ENCODE results near the gene HCAR3.
"Not testable (repeated sequence)": the region's sequence is repeated elsewhere in the genome, so short reads cannot be mapped to it uniquely, and the experiment has no call there.

HCAR3 gene

GRCh38 chr12:122721057-122721545 is 4.5 kb upstream of the HCAR3 start:
- DNase-seq = no peak

DNA sequence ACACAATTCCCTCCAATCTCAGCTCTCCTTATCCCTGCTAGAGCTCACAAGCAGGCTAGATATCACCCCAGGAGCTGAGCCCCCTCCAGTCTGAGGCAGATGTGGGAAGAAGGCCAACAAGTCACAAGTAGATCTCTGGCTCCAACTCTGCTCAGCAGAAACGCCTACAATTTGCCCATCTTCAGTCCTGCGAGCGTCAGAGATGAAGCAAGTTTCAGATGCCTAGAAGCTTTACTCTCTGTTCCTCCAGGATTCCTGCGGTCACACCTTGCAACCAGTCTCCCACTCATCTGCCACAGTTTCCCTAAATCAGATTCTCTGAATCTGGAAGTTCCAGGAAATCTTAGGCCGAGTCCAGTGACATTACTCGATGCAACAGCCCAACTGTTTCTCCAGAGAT is 1.4 kb downstream of the HCAR3 start:
- DNase-seq = not testable (repeated sequence)

GRCh38 chr12:122713491-122714188 is 3.0 kb downstream of the HCAR3 start:
- not testable (repeated sequence) for DNase-seq

- DNase-seq = not testable (repeated sequence)
Measured at GRCh38 chr12:122711266-122711665, 5.3 kb downstream of the HCAR3 start.

DNA sequence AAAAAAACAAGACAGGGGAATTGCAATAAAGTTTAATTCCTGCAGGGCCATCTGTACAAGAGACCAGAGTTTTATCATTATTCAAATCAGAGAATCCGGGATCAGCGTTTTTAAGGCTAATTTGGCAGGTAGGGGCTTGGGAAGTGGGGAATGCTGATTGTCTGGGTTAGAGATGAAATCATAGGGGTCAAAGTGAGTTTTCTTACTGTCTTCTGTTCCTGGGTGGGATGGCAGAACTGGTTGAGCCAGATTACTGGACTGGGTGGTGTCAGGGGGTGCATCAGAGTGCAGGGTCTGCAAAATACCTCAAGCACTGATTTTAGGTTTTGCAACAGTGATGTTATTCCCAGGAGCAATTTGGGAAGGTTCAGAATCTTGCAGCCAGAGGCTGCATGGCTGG is 6.3 kb downstream of the HCAR3 start:
- DNase-seq = not testable (repeated sequence)

DNA sequence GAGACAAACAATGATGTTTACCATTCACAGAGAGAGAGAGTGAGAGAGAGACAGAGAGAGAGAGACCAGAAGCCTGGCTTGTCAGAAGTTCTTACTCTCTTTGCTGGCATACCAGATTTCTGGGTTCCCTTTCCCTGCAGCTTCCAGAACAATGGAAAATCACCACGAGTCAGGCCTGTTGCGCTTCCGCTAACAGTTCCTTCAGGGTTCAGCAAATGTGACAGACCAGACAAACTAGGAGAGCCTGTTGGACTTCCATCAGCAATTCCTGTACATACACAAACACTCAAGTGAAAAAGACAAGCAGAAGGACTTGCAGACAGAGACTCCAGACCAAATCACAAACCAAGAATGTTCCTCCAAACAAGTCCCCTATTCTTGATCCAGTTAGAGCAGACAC is 7.3 kb downstream of the HCAR3 start:
- DNase-seq = not testable (repeated sequence)

GRCh38 chr12:122703841-122704240 is 12.8 kb downstream of the HCAR3 start:
- DNase-seq = peak; percentile 79

GRCh38 chr12:122702890-122703611 is 13.6 kb downstream of the HCAR3 start, which contains the start of gene HCAR2:
Gene HCAR2 (minus strand): TSS chr12:122703357. CDS start chr12:122703283, 74 bp downstream.
- DNase-seq = peak; percentile 96

DNA sequence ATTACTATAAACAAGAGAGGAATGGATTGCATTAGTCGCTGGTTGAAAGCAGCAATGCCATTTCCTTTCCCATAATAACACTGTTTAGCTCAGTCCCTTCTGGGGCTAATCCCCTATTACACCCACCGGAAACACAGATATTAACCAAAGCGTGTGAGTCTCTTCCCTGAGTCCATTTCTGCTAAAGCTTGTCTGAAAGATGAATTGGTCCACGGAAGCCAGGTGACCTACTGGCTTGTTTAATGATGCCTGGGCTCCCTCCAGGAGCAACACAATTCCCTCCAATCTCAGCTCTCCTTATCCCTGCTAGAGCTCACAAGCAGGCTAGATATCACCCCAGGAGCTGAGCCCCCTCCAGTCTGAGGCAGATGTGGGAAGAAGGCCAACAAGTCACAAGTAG is 15.1 kb downstream of the HCAR3 start:
- DNase-seq = not testable (repeated sequence)

- not testable (repeated sequence) for DNase-seq
Measured at GRCh38 chr12:122700038-122700710, 16.4 kb downstream of the HCAR3 start.

DNA sequence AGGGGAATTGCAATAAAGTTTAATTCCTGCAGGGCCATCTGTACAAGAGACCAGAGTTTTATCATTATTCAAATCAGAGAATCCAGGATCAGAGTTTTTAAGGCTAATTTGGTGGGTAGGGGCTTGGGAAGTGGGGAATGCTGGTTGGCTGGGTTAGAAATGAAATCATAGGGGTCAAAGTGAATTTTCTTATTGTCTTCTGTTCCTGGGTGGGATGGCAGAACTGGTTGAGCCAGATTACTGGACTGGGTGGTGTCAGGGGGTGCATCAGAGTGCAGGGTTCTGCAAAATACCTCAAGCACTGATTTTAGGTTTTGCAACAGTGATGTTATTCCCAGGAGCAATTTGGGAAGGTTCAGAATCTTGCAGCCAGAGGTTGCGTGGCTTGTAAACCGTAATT is 19.7 kb downstream of the HCAR3 start:
- DNase-seq = not testable (repeated sequence)

GRCh38 chr12:122691566-122691965 is 25.0 kb downstream of the HCAR3 start:
- DNase-seq = no peak

DNA sequence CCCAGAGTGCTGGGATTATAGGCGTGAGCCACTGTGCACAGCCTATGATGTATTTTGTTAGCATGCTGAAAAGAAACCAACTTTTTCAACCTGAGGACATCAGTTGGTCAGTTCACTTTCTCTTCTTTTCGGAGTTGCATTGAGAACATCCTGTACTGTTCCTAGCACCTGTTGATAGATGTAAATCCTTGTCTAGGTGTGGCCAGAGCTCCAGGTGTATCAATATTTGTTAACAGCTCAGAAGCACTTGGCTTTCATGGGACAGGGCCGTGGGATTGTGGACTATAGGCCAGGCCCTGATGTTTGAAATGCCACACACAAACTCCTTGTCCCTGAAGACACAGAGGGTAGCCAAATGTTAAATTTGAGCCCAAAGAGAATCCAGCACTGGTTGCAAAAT is 28.3 kb downstream of the HCAR3 start:
- no peak for DNase-seq

GRCh38 chr12:122687086-122687485 is 29.5 kb downstream of the HCAR3 start:
- no peak for DNase-seq

GRCh38 chr12:122686538-122686937 is 30.1 kb downstream of the HCAR3 start:
- DNase-seq = no peak

DNA sequence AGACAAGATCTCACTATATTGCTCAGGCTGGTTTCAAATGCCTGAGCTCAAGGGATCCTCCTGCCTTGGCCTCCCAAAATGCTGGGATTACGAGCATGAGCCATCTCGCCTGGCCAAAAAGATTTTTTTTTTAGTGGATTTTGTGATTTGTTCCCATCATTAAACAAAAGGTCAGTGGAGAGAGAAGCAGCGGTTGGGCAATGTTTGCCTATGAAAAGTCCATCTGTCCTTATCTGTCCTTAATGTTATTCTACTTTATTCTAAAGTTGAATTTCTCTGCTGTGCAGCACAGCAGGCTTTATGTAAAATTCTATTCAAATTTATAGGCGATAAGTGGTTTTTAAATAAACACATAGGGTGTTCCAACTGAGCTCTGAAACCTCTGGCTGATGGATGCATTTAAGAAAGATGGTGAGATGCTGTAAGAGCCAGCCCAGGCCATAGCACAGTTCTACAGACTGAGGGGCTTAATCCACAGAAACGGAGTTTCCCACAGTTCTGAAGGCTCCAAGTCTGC is 32.3 kb downstream of the HCAR3 start:
- no peak for DNase-seq

- DNase-seq = no peak
Measured at GRCh38 chr12:122681814-122682213, 34.8 kb downstream of the HCAR3 start.

- not testable (repeated sequence) for DNase-seq
Measured at GRCh38 chr12:122680989-122681388, 35.6 kb downstream of the HCAR3 start.

- not testable (repeated sequence) for DNase-seq
Measured at GRCh38 chr12:122676781-122677180, 39.8 kb downstream of the HCAR3 start.

DNA sequence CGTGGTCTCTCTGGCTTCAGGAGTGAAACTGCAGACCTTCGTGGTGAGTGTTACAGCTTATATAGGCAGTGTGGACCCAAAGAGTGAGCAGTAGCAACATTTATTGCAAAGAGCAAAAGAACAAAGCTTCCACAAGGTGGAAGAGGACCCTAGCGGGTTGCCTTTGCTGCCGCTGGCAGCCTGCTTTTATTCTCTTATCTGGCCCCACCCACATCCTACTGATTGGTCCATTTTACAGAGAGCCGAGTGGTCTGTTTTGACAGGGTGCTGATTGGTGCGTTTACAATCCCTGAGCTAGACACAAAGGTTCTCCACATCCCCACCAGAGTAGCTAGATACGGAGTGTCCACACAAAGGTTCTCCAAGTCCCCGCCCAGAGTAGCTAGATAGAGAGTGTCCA is 40.6 kb downstream of the HCAR3 start:
- DNase-seq = not testable (repeated sequence)

DNA sequence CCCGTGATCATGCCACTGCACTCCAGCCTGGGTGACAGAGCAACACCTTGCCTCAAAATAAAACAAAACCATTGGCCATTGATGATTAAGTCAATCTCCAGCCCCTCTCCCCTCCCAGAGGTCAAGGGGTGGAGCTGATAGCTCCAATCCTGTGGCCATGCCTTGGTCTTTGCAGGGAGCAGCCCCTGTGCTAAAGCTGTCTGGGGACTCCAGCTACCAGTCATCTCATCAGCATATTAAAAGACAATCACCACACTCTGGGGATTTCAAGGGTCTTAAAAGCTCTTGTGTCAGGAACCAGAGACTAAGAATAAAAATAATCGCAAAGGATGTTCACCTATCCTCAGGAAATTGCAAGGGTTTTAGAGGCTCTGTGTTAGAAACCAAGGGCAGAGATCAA is 44.1 kb downstream of the HCAR3 start:
- DNase-seq = no peak

DNA sequence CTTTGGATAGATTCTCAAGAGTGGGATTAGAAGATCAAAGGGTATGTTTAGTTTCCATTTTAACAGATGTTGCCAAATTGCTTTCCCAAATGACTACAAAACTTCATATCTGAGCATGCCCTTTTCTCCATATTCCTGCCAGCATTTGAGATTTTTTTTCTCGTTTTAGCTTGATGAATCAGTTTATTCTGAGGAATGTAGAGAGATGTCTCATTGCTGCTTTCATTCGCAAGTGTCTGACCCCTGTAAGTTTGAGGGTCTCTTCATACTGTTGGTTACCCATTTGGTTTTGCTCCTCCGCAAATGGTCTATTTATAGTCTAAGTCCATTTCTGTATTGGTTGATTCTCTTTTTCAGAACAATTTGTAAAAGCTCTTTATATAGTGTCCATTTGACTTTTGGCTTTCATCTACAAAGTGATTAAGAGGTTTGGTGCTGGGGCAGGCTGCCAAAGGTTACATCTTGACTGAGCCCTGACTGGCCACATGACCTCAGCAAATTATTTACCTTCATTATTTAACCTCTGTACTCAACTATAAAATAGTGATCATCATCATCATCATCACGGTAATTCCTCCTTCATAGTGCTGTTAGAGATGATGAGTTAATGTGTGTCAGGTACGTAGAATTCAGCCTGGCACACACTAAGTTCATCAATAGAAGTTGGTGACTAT is 47.1 kb downstream of the HCAR3 start:
- DNase-seq = no peak

DNA sequence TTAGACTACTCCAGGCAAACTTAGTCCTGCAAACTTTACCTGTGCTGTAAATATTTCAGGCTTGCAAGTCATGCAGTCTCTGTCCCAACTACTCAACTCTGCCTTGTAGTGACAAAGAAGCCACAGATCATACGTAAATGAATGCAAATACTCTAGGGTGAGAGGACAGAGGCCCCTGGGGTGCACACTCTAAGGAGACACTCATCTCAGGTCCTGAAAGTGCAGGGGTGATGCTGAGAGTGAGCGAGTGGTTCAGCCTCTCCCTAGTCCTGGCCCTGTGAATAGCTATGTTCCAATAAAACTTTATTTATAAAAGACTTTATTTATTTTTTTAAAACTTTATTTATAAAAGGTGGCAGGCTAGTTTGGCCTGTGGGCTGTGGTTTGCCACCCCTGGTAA is 48.3 kb downstream of the HCAR3 start:
- DNase-seq = no peak

Data from NCI-H2171 treated with DMSO at 0.1 percent for 48 hours (cell line).